PFSK-1 (cell line): ENCODE results near the gene GGCX.

ENCODE experiments used
- FOXP2 ChIP-seq: optimal IDR thresholded peaks from 2 replicates; pipeline ENCODE3; 2011; ENCODE audit warnings: borderline replicate concordance, control low read depth, inconsistent platforms; ENCODE audit not compliant: insufficient read depth; ENCODE audit errors: extremely low read length, extremely low read depth
- POLR2AphosphoS5 ChIP-seq: IDR thresholded peaks from 2 replicates; pipeline ENCODE4 v1.6.1; 2012; ENCODE audit warnings: low read depth, mild to moderate bottlenecking, control low read depth, low read length, moderate library complexity
- REST ChIP-seq, 2 experiments: IDR thresholded peaks; 2 replicates each; pipeline versions ENCODE4 v1.6.1 to v1.8.0; 2011 to 2012; ENCODE audit warnings: low read depth in 2 of 2, low read length in 2 of 2, control low read depth in 1 of 2, inconsistent platforms in 1 of 2, mild to moderate bottlenecking in 1 of 2, moderate library complexity in 1 of 2; ENCODE audit not compliant: insufficient read depth in 1 of 2
- SIN3A ChIP-seq: IDR thresholded peaks from 2 replicates; pipeline ENCODE4 v1.6.1; 2012; ENCODE audit warnings: mild to moderate bottlenecking, low read length, moderate library complexity, borderline replicate concordance; ENCODE audit not compliant: insufficient read depth
- TAF1 ChIP-seq: IDR thresholded peaks from 2 replicates; pipeline ENCODE4 v1.6.1; 2012; ENCODE audit warnings: low read length, control low read depth, borderline replicate concordance; ENCODE audit not compliant: insufficient read depth

The GGCX gene

GRCh38 chr2:85522090-85522647 lies 39.1 kb downstream of the GGCX start:
- TF ChIP-seq FOXP2 (no peak), TAF1 (no peak), REST (IDR thresholded peaks at IDR 0.05; ENCODE audit: insufficient read depth in 1 of 2, low read depth in 2 of 2, low read length in 2 of 2) (no peak), SIN3A (no peak), POLR2AphosphoS5 (no peak)

- TF ChIP-seq POLR2AphosphoS5 = no peak
- no peak for TF ChIP-seq SIN3A
- TF ChIP-seq REST (IDR thresholded peaks at IDR 0.05; ENCODE audit: insufficient read depth in 1 of 2, low read depth in 2 of 2, low read length in 2 of 2) = no peak
- TF ChIP-seq TAF1 = no peak
- TF ChIP-seq FOXP2 = no peak
Measured at GRCh38 chr2:85516653-85517389, 44.5 kb downstream of the GGCX start.

DNA sequence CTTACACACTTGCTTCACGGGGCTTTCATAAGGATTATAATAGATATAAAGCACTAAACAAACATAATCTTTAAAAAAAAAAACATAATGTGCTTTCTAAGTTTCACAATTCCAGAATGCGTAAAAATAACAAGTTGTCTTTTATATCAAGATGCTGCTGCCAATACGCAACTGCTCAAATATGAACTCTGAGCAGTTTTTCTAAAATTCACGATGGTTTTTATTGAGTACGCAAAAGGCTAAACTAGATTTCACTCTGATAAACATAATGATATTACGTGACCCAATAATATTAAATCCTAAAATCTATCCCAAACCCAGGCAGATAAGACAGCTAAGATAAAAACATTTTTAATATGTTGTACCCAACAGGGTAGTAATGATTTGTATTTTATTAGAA lies 47.0 kb downstream of the GGCX start:
- TF ChIP-seq REST (IDR thresholded peaks at IDR 0.05; ENCODE audit: insufficient read depth in 1 of 2, low read depth in 2 of 2, low read length in 2 of 2) = no peak
- no peak for TF ChIP-seq TAF1
- no peak for TF ChIP-seq SIN3A
- TF ChIP-seq POLR2AphosphoS5 = no peak
- TF ChIP-seq FOXP2 = no peak

GRCh38 chr2:85511008-85511811 lies 50.1 kb downstream of the GGCX start:
- TF ChIP-seq REST (IDR thresholded peaks at IDR 0.05; ENCODE audit: insufficient read depth in 1 of 2, low read depth in 2 of 2, low read length in 2 of 2) (no peak), FOXP2 (no peak), POLR2AphosphoS5 (no peak), TAF1 (no peak)
